GM19043 (cell line): ENCODE results near the gene CNOT2.
"Not testable (repeated sequence)": the region's sequence is repeated elsewhere in the genome, so short reads cannot be mapped to it uniquely, and the experiment has no call there.

ENCODE experiments used
- ATAC-seq: cut with Tn5 transposase; IDR thresholded peaks from one replicate; pipeline ENCODE4 v1.9.1; 2021; ENCODE audit warnings: low read depth; ENCODE audit not compliant: unreplicated experiment

CNOT2 gene

GRCh38 chr12:70292017-70292776 lies 49.0 kb downstream of the CNOT2 start:
- no peak for ATAC-seq

GRCh38 chr12:70304684-70305555 lies 61.7 kb downstream of the CNOT2 start:
- ATAC-seq: not testable (repeated sequence)

GRCh38 chr12:70305794-70306193 lies 62.6 kb downstream of the CNOT2 start:
- no peak for ATAC-seq

- no peak for ATAC-seq
Observed at GRCh38 chr12:70306676-70307075, 63.4 kb downstream of the CNOT2 start.

GRCh38 chr12:70307868-70308267 lies 64.6 kb downstream of the CNOT2 start:
- no peak for ATAC-seq

- ATAC-seq: no peak
Observed at GRCh38 chr12:70309348-70309747, 66.1 kb downstream of the CNOT2 start.

- no peak for ATAC-seq
Observed at GRCh38 chr12:70314145-70314544, 70.9 kb downstream of the CNOT2 start.

- peak; percentile 97 for ATAC-seq
Observed at GRCh38 chr12:70317781-70318180, 74.5 kb downstream of the CNOT2 start.

GRCh38 chr12:70319605-70320004 lies 76.4 kb downstream of the CNOT2 start:
- no peak for ATAC-seq

- ATAC-seq: no peak
Observed at GRCh38 chr12:70321191-70321590, 78.0 kb downstream of the CNOT2 start.

GRCh38 chr12:70327541-70327940 lies 84.3 kb downstream of the CNOT2 start:
- no peak for ATAC-seq

GRCh38 chr12:70329728-70330127 lies 86.5 kb downstream of the CNOT2 start:
- no peak for ATAC-seq

GRCh38 chr12:70330158-70330557 lies 86.9 kb downstream of the CNOT2 start:
- no peak for ATAC-seq

GRCh38 chr12:70332236-70332635 lies 89.0 kb downstream of the CNOT2 start:
- ATAC-seq: no peak

GRCh38 chr12:70334742-70335141 lies 91.5 kb downstream of the CNOT2 start:
- ATAC-seq: no peak

- no peak for ATAC-seq
Observed at GRCh38 chr12:70338531-70338930, 95.3 kb downstream of the CNOT2 start.

GRCh38 chr12:70351076-70351475 lies 107.8 kb downstream of the CNOT2 start:
- no peak for ATAC-seq

GRCh38 chr12:70353780-70354660 lies 110.8 kb downstream of the CNOT2 start:
- ATAC-seq: no peak

- ATAC-seq: no peak
Observed at GRCh38 chr12:70354787-70355186, 111.6 kb downstream of the CNOT2 start.

- ATAC-seq: no peak
Observed at GRCh38 chr12:70355972-70356371, 112.7 kb downstream of the CNOT2 start.
